Right lobe of liver (tissue), 6 donors: Measurements from ENCODE around the gene SRD5A2. TPM values are rescaled to one million over a fixed set of nuclear protein-coding genes. Genes with fewer than 3 reads are reported as not detected.
A peak's percentile ranks its signal among the peaks of the same experiment; 100 is the strongest.

Experiments
- ATAC-seq, 4 donors: fragments of 200-7000 bp; cut with Tn5 transposase; one replicate each; pipeline ENCODE4 v1.9.1; 2020; ENCODE audit warnings: mild to moderate bottlenecking in 4 of 4, moderate library complexity in 4 of 4
- DNase-seq, 3 donors: peaks; one replicate each; pipeline ENCODE4 v3.0.0-alpha.2; 2020
- H3K27ac ChIP-seq, 3 donors: fragments of 200-600 bp; one replicate each; pipeline ENCODE4 v1.8.0; 2022
- H3K27me3 ChIP-seq, 2 donors: fragments of 200-600 bp; one replicate each; pipeline ENCODE4 v1.8.0; 2022
- H3K36me3 ChIP-seq, 4 donors: fragments of 200-600 bp; sonication (generic) in 1 of 4; one replicate each; pipeline versions ENCODE4 v1.5.1 to v1.8.0; 2017 to 2022; ENCODE audit warnings: control low read depth in 1 of 4
- H3K4me1 ChIP-seq, 4 donors: fragments of 200-600 bp; sonication (generic) in 1 of 4; one replicate each; pipeline versions ENCODE4 v1.5.1 to v1.8.0; 2017 to 2022; ENCODE audit warnings: control low read depth in 1 of 4
- H3K4me3 ChIP-seq, 3 donors: fragments of 200-600 bp; one replicate each; pipeline ENCODE4 v1.8.0; 2022
- H3K9me3 ChIP-seq, 4 donors: fragments of 200-600 bp; sonication (generic) in 1 of 4; one replicate each; pipeline versions ENCODE4 v1.5.1 to v1.8.0; 2017 to 2022; ENCODE audit warnings: control low read depth in 1 of 4
- POLR2A ChIP-seq: fragments of 450-650 bp; IDR thresholded peaks from one replicate; pipeline ENCODE4 v1.6.1; 2017; ENCODE audit warnings: antibody characterized with exemption, mild to moderate bottlenecking
- WGBS: methylation state at CpG from one replicate; pipeline ENCODE4 v1.1.6; 2018; ENCODE audit warnings: low coverage, low lambda C conversion rate; ENCODE audit not compliant: insufficient coverage; ENCODE audit errors: missing lambda C conversion rate; 5-methylcytosine and 5-hydroxymethylcytosine counted together
- intact Hi-C, 2 donors: fragments of 100-400 bp; cut with DNase I; formaldehyde crosslinking; loops; one replicate each; pipeline versions ENCODE4 v1.11.2 to v1.14.1; 2022
- total RNA-seq, 6 experiments: library from RNA; depleted of rRNA in 2 of 6; stranded (reverse); fragments of >200 nt in 2 of 6; fragmentation: NEBNext Ultra II Directional in 3 of 6; extraction: Animal tissue kit (Norgen Biotek cat#: 25700) in 3 of 6; gene quantifications; one replicate each; pipeline versions ENCODE4 v1.1.0 to v1.2.4, GENCODE V29; 2016 to 2023
- TF ChIP-seq, protein P1 (sequence below), 4 donors: fragments of 200-600 bp in 3 of 4; fragments of 450-650 bp in 1 of 4; IDR thresholded peaks; one replicate each; pipeline versions ENCODE4 v1.5.1 to v1.8.0; 2016 to 2022; ENCODE audit warnings: antibody characterized with exemption in 4 of 4, mild to moderate bottlenecking in 2 of 4
- donor health status: DM: no; HTN: yes; CAD: no.
- donor health status: DM: no; HTN: no; CAD: no.
- donor health status: DM: no; HTN: no; CAD: no.
- donor health status: DM: no; HTN: yes; CAD: no.
- donor health status: DM: no; HTN: yes; CAD: no.

SRD5A2 gene
- total RNA-seq, 6 experiments from 2014 or later: 2.3 to 12.0 (median 5.8) TPM

DNA sequence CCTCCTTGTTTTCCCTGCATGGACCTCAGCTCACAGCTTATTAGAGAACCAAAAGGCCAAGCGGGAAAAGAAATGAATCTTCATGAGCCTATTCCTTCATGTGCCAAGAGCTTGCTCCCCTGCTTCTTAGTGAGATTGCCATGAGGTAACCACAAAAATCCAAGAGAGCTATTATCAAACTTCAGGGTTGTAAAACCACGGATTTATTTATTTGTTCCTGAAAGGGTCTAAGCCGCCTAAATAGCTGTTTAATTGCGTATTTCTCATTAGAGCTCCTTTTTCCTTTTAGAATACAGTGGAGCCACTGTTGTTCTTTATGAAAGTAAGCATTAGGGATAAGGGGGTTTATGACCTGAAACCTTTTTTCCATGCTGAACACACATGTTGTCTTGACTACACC is 58.0 kb downstream of the SRD5A2 start:
- Histone ChIP-seq H3K4me3 (no peak overlapping the region), H3K9me3 (no peaks in the 10 kb centered on the region), H3K27me3 (no peaks in the 10 kb centered on the region), H3K27ac (no peak overlapping the region), H3K36me3 (no peaks in the 10 kb centered on the region), H3K4me1 (peaks cover 0 to 12% (median 5%) of the 10 kb centered on the region in 4 donors)
- 83% methylated on average over 4 of the region's 4 CpGs for WGBS
- ATAC-seq (no peak), DNase-seq (no peak)
- no peak for TF ChIP-seq POLR2A
- TF ChIP-seq, protein P1, sequence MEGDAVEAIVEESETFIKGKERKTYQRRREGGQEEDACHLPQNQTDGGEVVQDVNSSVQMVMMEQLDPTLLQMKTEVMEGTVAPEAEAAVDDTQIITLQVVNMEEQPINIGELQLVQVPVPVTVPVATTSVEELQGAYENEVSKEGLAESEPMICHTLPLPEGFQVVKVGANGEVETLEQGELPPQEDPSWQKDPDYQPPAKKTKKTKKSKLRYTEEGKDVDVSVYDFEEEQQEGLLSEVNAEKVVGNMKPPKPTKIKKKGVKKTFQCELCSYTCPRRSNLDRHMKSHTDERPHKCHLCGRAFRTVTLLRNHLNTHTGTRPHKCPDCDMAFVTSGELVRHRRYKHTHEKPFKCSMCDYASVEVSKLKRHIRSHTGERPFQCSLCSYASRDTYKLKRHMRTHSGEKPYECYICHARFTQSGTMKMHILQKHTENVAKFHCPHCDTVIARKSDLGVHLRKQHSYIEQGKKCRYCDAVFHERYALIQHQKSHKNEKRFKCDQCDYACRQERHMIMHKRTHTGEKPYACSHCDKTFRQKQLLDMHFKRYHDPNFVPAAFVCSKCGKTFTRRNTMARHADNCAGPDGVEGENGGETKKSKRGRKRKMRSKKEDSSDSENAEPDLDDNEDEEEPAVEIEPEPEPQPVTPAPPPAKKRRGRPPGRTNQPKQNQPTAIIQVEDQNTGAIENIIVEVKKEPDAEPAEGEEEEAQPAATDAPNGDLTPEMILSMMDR (IDR thresholded peaks at IDR 0.05): no peak
- intact Hi-C loops: no loop called here

DNA sequence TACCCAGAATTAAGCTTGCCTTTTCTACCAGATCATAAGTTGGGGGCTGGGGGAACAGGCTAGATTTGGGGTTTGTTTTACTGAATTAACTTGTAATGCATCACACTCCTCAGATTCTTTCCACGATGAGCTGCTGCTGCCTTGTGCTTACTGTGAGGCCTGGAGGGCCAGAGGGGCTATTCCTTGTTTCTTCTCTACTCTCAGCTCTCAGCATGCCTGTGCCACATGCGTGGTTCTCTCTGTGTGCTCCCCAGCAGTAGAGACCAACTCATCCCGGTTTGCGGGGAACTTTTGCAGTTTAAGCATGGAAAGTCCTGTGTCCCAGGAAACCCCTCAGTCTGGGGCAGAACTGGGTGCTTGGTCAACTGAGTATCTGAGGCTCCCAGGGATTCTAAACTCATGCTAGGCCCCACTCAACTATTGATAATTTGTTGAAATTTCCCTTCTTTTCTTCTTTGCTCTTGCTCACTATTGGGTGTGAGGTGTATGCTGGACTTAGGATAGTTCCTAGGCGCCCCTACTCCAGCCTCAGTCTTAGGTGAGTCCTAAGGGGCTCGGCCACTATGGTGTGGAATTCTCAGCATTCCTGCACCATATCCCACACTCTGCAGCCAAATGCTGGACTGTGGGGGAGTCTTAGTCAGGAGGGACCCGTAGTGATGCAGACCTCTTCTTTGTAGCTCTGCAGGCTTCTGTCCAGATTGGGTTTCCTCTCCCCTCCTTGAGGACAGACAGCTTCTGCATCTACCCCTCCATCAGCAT is 63.1 kb downstream of the SRD5A2 start:
- 86% methylated on average over 6 of the region's 7 CpGs for WGBS
- Histone ChIP-seq H3K27ac (no peak overlapping the region), H3K9me3 (no peaks in the 10 kb centered on the region), H3K36me3 (no peaks in the 10 kb centered on the region), H3K27me3 (no peaks in the 10 kb centered on the region), H3K4me3 (no peak overlapping the region), H3K4me1 (no peaks in the 10 kb centered on the region)
- DNase-seq (no peak), ATAC-seq (peak in 1 of 4 donors; percentile 20)
- intact Hi-C loops: no loop called here
- TF ChIP-seq, protein P1 (IDR thresholded peaks at IDR 0.05): no peak
- no peak for TF ChIP-seq POLR2A

DNA sequence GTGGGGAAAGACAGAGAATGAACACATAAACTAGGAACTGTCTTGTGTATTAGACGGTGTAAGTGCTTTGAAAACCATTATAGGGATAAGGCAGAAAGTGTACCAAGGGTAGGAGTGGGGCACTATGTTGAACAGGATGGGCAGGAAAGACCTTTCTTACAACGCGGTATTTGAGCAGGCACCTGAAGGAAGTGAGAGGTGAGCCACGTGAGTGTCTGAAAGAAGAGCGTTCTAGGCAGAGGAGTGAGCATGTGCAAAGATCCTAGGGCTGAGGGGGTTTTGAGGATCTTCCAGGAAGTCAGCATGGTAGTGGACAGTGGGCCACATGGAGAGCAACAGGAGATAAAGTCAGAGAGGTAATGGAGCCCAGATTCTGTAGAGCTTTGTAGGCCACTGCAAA is 65.2 kb downstream of the SRD5A2 start:
- 84% methylated on average over 5 of the region's 5 CpGs for WGBS
- H3K4me1 ChIP-seq: no peaks in the 10 kb centered on the region
- H3K36me3 ChIP-seq: no peaks in the 10 kb centered on the region
- intact Hi-C loops: no loop called here
- no peak overlapping the region for H3K27ac ChIP-seq
- H3K9me3 ChIP-seq: no peaks in the 10 kb centered on the region
- ATAC-seq (no peak), DNase-seq (no peak)
- H3K27me3 ChIP-seq: no peaks in the 10 kb centered on the region
- H3K4me3 ChIP-seq: no peak overlapping the region
- no peak for TF ChIP-seq POLR2A
- TF ChIP-seq, protein P1 (IDR thresholded peaks at IDR 0.05): no peak

DNA sequence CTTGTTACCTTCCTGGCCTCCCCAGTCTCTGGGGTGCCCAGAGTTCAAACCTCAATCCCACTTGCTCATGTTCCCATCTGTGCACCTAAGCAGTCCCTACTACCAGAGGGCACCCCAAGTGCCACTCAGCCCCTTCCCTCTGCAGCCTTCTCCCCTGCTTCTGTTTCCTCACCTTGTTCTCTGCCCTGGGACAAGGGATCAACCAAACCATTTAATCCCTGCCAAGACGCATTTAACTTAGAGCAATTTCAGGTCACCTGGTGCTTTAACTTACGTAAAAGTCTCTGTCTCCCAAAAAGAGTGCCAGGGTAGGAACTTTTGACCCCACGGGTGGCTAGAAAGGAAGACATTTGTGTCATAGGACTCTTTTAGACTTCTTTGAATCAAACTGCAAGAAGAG is 67.2 kb downstream of the SRD5A2 start:
- TF ChIP-seq, protein P1 (IDR thresholded peaks at IDR 0.05): no peak
- TF ChIP-seq POLR2A: no peak
- Histone ChIP-seq H3K27ac (no peak overlapping the region), H3K9me3 (no peaks in the 10 kb centered on the region), H3K36me3 (no peaks in the 10 kb centered on the region), H3K4me3 (no peak overlapping the region), H3K4me1 (no peaks in the 10 kb centered on the region), H3K27me3 (no peaks in the 10 kb centered on the region)
- ATAC-seq (peak in 1 of 4 donors; percentile 47), DNase-seq (peak in 1 of 3 donors; percentile 56)
- intact Hi-C loops: no loop called here
- 58% methylated on average over 3 of the region's 3 CpGs for WGBS
